IMR-90 (cell line): ENCODE results near the gene TFAP2E.
A peak's percentile ranks its signal among the peaks of the same experiment; 100 is the strongest.

Source experiments
- CHD1 ChIP-seq: IDR thresholded peaks from 2 replicates; pipeline ENCODE4 v1.6.1; 2012; ENCODE audit warnings: low read depth, low read length, improper control_type of control experiment
- CTCF ChIP-seq: conservative IDR thresholded peaks from 2 replicates; pipeline ENCODE4 v1.5.1; 2012; ENCODE audit warnings: mild to moderate bottlenecking, low read depth, low read length, improper control_type of control experiment
- ELK1 ChIP-seq: fragments of 150-350 bp; IDR thresholded peaks from 2 replicates; pipeline ENCODE4 v1.6.1; 2016; ENCODE audit warnings: low read depth, mild to moderate bottlenecking, low read length, moderate library complexity, borderline replicate concordance
- MXI1 ChIP-seq: IDR thresholded peaks from 2 replicates; pipeline ENCODE4 v1.6.1; 2012; ENCODE audit warnings: low read depth, mild to moderate bottlenecking, low read length, moderate library complexity, borderline replicate concordance
- NFE2L2 ChIP-seq: fragments of 150-350 bp; IDR thresholded peaks from 2 replicates; pipeline ENCODE4 v1.6.1; 2016; ENCODE audit warnings: low read depth, mild to moderate bottlenecking, low read length
- POLR2A ChIP-seq: IDR thresholded peaks from 2 replicates; pipeline ENCODE4 v1.6.1; 2012; ENCODE audit warnings: mild to moderate bottlenecking, low read depth, low read length
- RAD21 ChIP-seq: IDR thresholded peaks from 2 replicates; pipeline ENCODE4 v1.6.1; 2012; ENCODE audit warnings: low read length, improper control_type of control experiment
- RFX5 ChIP-seq: IDR thresholded peaks from 2 replicates; pipeline ENCODE4 v1.8.0; 2012; ENCODE audit warnings: low read depth, mild to moderate bottlenecking, low read length, moderate library complexity

GRCh38 chr1:35557118-35557610 is 15.9 kb upstream of the TFAP2E start, which contains the start of gene KIAA0319L:
- 0 out of 2 replicates have a peak, but pooled peaks have one; percentile 17 for TF ChIP-seq MXI1
- TF ChIP-seq CTCF = no peak
- TF ChIP-seq ELK1 = no peak
- TF ChIP-seq POLR2A = no peak
- no peak for TF ChIP-seq CHD1
- no peak for TF ChIP-seq RFX5
- no peak for TF ChIP-seq RAD21
- TF ChIP-seq NFE2L2 = no peak
